HUES64 (cell line): ENCODE results near the gene PSMD2.

Experiments used
- H3K27ac ChIP-seq: 2 replicates; pipeline ENCODE4 v1.7.0; 2013; ENCODE audit warnings: low read depth, low read length, inconsistent platforms
- H3K27me3 ChIP-seq: 2 replicates; pipeline ENCODE4 v1.6.1; 2013; ENCODE audit warnings: mild to moderate bottlenecking, low read length; ENCODE audit not compliant: insufficient read depth
- H3K36me3 ChIP-seq: 2 replicates; pipeline ENCODE4 v1.6.1; 2013; ENCODE audit warnings: mild to moderate bottlenecking, low read length; ENCODE audit not compliant: insufficient read depth
- H3K4me1 ChIP-seq: 2 replicates; pipeline ENCODE4 v1.6.1; 2013; ENCODE audit warnings: mild to moderate bottlenecking, low read length, moderate library complexity; ENCODE audit not compliant: insufficient read depth
- H3K4me3 ChIP-seq: 2 replicates; pipeline ENCODE4 v1.5.1; 2013; ENCODE audit warnings: mild to moderate bottlenecking, low read length, moderate library complexity
- H3K9ac ChIP-seq: 2 replicates; pipeline ENCODE4 v1.6.1; 2013; ENCODE audit warnings: mild to moderate bottlenecking, low read depth, low read length
- H3K9me3 ChIP-seq: 2 replicates; pipeline ENCODE4 v1.6.1; 2013; ENCODE audit warnings: low read depth, low read length; ENCODE audit not compliant: insufficient read depth
- WGBS: fragments of 150-250, 120-280 bp; methylation state at CpG from one replicate; pipeline ENCODE4 v1.1.7; 2013; ENCODE audit warnings: missing lambda C conversion rate; 5-methylcytosine and 5-hydroxymethylcytosine counted together

The PSMD2 gene

DNA sequence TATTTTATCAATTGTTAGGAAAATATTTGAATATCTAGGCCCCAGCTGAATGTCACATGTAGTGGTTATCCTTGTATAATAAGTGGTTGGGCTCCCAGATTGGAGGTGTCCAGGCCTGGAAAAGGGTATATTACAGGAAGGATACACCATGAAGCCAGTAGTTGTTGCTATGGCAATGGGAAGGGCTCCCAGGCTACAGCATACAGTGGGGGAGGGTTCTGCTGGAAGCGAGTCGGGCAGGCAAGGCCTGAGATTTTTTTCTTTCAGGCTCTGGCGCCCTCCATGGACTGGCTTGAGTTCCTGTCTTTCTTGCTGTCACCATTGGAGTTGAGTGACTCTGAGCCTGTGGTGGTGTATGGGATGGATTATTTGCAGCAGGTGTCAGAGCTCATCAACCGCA is 14.3 kb upstream of the PSMD2 start:
- Histone ChIP-seq H3K27me3 (peaks cover 4% of the 10 kb centered on the region; the same call in 1 of the 2 replicates), H3K9ac (no peak overlapping the region), H3K4me3 (no peak overlapping the region), H3K27ac (no peak overlapping the region), H3K4me1 (no peaks in the 10 kb centered on the region), H3K9me3 (no peaks in the 10 kb centered on the region), H3K36me3 (no peaks in the 10 kb centered on the region)
- WGBS, result 10% methylated on average over 4 of the region's 4 CpGs

DNA sequence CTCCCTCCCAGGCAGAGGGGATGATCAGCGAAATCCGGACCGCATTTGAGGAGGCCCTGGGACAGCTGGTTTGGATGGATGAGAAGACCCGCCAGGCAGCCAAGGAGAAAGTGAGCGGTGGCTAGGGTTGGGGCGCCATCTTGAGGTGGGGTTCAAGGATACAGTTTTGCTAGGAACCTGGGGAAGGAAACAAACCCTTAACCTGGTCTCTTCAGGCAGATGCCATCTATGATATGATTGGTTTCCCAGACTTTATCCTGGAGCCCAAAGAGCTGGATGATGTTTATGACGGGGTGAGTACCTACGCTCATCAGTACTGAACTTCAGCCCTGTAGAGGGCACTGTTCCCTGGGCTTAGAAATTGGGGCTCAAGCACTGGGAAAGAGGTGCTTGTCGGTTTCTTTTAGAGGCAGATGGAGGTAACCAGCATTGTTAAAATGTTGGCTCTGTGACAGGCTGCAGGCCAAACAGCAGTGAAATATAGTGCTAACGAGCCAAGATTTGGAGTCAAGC is 9.6 kb upstream of the PSMD2 start:
- Histone ChIP-seq H3K9me3 (no peaks in the 10 kb centered on the region), H3K4me3 (no peak overlapping the region), H3K27ac (no peak overlapping the region), H3K27me3 (no peaks in the 10 kb centered on the region), H3K36me3 (no peaks in the 10 kb centered on the region), H3K9ac (no peak overlapping the region), H3K4me1 (no peaks in the 10 kb centered on the region)
- 31% methylated on average over 10 of the region's 10 CpGs for WGBS

DNA sequence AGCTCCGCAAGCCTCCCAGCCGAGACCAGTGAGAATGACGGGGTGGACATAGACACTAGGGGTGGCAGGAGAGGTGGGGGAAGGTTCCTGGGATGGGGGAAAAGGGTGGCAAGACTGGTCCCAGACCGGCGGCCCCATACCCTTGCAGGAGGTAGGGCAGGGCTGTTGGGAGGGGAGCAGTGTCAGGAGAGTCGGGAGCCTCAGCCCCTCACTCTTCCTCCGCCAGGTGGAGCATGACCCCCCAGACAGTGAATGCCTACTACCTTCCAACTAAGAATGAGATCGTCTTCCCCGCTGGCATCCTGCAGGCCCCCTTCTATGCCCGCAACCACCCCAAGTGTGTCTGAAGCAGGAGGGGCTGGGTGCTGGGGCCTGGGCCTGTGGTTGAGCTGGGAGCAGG is 8.7 kb upstream of the PSMD2 start:
- no peaks in the 10 kb centered on the region for H3K27me3 ChIP-seq
- no peak overlapping the region for H3K9ac ChIP-seq
- no peaks in the 10 kb centered on the region for H3K9me3 ChIP-seq
- no peak overlapping the region for H3K4me3 ChIP-seq
- 90% methylated on average over 10 of the region's 10 CpGs for WGBS
- no peak overlapping the region for H3K27ac ChIP-seq
- no peaks in the 10 kb centered on the region for H3K36me3 ChIP-seq
- no peaks in the 10 kb centered on the region for H3K4me1 ChIP-seq

DNA sequence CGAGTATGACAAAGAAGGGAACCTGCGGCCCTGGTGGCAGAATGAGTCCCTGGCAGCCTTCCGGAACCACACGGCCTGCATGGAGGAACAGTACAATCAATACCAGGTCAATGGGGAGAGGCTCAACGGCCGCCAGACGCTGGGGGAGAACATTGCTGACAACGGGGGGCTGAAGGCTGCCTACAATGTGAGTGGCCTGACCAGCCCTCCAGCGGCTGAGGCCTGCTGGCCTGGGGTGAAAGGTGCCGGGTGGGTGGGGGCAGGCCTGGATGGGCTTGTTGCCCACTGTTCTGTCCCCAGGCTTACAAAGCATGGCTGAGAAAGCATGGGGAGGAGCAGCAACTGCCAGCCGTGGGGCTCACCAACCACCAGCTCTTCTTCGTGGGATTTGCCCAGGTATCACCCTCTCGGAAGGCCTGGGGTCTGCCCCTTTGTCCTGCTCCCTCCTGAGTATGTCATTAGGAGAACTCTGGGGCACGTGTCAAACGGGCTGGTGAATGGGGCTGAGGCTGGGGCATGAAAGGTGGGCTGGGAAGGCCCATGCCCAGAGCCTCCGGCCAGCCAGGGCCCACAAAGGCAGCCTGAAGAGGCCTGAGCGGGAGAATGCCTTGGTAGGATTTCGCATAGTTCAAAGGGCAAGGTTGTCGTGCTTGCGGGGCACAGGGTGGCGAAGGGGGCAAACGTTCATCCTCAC is 7.8 kb upstream of the PSMD2 start:
- Histone ChIP-seq H3K9ac (no peak overlapping the region), H3K36me3 (no peaks in the 10 kb centered on the region), H3K4me3 (no peak overlapping the region), H3K27me3 (no peaks in the 10 kb centered on the region), H3K4me1 (no peaks in the 10 kb centered on the region), H3K27ac (no peak overlapping the region), H3K9me3 (no peaks in the 10 kb centered on the region)
- WGBS, result 92% methylated on average over 22 of the region's 22 CpGs

DNA sequence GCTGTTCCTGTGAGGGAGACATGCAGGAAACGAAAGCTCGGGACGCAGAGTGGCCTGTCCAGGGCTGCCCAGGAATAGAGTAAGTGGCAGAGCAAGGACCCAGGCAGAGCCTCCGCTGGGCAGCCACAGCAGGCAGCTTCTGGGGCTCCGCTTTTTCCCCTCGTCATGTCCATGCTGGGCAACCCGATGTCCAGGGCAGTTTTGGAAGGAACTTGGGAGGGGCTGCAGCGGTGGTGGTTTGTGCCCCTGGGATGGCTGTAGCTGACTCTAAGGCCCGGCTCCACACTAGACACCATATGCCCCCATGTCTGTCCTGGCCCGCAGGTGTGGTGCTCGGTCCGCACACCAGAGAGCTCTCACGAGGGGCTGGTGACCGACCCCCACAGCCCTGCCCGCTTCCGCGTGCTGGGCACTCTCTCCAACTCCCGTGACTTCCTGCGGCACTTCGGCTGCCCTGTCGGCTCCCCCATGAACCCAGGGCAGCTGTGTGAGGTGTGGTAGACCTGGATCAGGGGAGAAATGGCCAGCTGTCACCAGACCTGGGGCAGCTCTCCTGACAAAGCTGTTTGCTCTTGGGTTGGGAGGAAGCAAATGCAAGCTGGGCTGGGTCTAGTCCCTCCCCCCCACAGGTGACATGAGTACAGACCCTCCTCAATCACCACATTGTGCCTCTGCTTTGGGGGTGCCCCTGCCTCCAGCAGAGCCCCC is 7.1 kb upstream of the PSMD2 start:
- Histone ChIP-seq H3K27ac (no peak overlapping the region), H3K36me3 (no peaks in the 10 kb centered on the region), H3K4me1 (no peaks in the 10 kb centered on the region), H3K4me3 (no peak overlapping the region), H3K27me3 (no peaks in the 10 kb centered on the region), H3K9me3 (no peaks in the 10 kb centered on the region), H3K9ac (no peak overlapping the region)
- WGBS, result 93% methylated on average over 21 of the region's 21 CpGs

DNA sequence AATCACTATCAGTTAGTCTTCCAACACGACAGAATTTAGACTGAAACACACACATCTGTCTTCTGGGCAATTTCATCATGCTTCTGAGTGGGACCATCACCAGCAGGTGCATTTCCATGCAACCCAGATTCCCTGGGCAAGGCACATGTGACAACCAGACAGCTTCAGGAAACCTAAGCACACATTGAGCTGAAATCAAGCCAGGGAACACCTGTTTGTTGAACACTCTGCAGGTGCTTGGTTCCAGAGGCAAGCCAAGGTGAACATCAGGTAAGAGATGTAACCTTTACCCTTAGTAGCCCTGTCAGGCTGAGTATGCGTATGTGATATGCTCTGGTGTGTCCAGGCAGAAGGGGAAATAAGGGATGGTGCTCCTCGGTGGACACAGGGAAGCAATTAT is 3.3 kb upstream of the PSMD2 start:
- Histone ChIP-seq H3K9ac (no peak overlapping the region), H3K36me3 (peaks cover 8% of the 10 kb centered on the region), H3K27ac (no peak overlapping the region), H3K4me1 (no peaks in the 10 kb centered on the region), H3K27me3 (no peaks in the 10 kb centered on the region), H3K9me3 (no peaks in the 10 kb centered on the region), H3K4me3 (no peak overlapping the region)
- 74% methylated on average over 3 of the region's 3 CpGs for WGBS

DNA sequence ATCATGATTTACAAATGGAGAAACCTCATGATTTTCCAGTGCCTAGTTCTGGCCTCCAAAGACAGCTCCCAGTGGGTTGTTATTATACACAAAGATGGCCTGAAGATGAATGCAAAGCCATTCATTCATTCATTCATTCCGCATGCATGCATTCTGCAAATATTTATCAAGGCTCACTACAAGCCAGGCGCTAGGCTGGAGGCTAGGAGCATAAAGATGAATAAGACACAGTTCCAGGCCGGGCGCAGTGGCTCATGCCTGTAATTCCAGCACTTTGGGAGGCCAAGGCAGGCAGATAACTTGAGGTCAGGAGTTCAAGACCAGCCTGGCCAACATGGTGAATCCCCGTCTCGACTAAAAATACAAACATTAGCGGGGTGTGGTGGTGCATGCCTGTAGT is 2.4 kb upstream of the PSMD2 start:
- no peak overlapping the region for H3K9ac ChIP-seq
- no peaks in the 10 kb centered on the region for H3K9me3 ChIP-seq
- H3K4me1 ChIP-seq, result no peaks in the 10 kb centered on the region
- no peak overlapping the region for H3K4me3 ChIP-seq
- peaks cover 15% of the 10 kb centered on the region for H3K36me3 ChIP-seq
- no peak overlapping the region for H3K27ac ChIP-seq
- H3K27me3 ChIP-seq, result no peaks in the 10 kb centered on the region
- 93% methylated on average over 6 of the region's 7 CpGs for WGBS

DNA sequence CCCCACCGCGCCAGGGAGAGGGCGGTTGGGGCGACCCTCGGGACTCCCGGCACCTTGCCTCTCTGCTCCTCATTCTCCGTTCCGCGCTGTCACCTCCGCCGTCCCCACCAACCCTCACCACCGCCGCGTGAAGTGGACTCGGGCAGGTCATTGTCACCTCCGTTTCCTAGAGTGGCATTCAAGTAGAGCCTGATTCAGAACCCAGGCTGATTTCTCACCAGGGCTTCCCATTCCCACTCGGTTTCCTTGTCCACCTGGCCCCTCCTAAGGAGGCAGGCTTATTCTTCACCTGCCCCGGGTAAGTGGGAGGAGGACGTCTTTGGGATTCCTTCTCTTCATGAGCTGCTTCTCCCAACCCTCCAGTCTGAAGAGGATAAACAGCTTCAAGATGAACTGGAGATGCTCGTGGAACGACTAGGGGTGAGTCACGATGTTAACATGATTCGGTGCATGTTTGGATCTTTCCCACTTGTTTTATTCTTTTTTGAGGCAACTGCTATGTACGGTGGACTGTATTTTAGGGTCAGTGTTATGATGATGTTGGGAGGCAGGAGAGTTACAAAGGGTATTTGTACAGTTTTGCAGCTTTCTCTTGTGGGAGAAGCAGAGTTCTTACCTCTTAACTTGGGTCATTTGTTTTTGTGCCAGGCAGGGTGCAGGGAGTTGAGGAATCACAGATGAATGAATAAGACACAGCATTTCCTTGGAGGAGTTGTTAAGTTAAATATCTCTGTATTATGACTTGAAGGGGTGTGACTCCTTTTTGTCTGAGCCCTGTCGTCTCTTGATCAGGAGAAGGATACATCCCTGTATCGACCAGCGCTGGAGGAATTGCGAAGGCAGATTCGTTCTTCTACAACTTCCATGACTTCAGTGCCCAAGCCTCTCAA is 692 bp downstream of the PSMD2 start:
- Histone ChIP-seq H3K4me3 (peak overlapping the region; percentile 78), H3K4me1 (no peaks in the 10 kb centered on the region), H3K9ac (peak overlapping the region; percentile 76), H3K27ac (peak overlapping the region; percentile 34), H3K36me3 (peaks cover 47% of the 10 kb centered on the region), H3K9me3 (no peaks in the 10 kb centered on the region), H3K27me3 (no peaks in the 10 kb centered on the region)
- 17% methylated on average over 28 of the region's 29 CpGs for WGBS

DNA sequence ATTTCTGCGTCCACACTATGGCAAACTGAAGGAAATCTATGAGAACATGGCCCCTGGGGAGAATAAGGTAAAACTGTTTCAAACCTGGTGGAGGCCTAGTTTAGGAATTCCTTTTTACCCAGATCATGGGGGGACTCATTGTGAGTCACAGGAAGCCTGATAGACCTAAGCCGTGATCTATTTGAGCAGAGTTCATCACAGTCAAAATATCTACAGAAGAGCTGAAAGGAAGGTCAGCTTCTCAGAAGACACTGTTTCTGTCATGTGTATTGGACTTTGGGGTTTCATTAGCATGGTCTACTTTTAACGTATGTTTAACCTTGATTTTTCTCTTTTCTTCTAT is 1.3 kb downstream of the PSMD2 start:
- WGBS, result 92% methylated on average over 3 of the region's 3 CpGs
- Histone ChIP-seq H3K9me3 (no peaks in the 10 kb centered on the region), H3K4me1 (no peaks in the 10 kb centered on the region), H3K4me3 (peak overlapping the region; percentile 78), H3K36me3 (peaks cover 51% of the 10 kb centered on the region), H3K9ac (peak overlapping the region; percentile 76; the same call in 1 of the 2 replicates), H3K27me3 (no peaks in the 10 kb centered on the region), H3K27ac (no peak overlapping the region)

DNA sequence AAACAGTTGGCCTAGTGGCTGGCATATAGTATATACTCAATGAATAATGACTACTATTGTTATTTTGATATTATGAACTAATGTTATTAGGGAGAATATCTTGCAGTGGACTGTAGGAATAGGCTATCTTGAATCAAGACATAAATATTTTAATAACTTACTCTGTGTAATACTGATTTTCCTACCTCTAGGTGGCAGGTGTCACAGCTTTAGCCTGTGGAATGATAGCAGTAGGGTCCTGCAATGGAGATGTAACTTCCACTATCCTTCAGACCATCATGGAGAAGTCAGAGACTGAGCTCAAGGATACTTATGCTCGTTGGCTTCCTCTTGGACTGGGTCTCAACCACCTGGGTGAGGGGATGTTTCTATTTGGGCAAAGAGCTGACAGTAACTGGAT is 6.5 kb downstream of the PSMD2 start:
- Histone ChIP-seq H3K9ac (no peak overlapping the region), H3K4me1 (no peaks in the 10 kb centered on the region), H3K9me3 (no peaks in the 10 kb centered on the region), H3K27me3 (no peaks in the 10 kb centered on the region), H3K27ac (no peak overlapping the region), H3K4me3 (no peak overlapping the region), H3K36me3 (peaks cover 83% of the 10 kb centered on the region)
- 90% methylated on average over 1 of the region's 1 CpG for WGBS
